GM12874 (cell line): ENCODE data around the gene CCDC57.

Experiments
- CTCF ChIP-seq: IDR thresholded peaks from 2 replicates; pipeline ENCODE4 v1.5.1; 2011; ENCODE audit warnings: low read depth, mild to moderate bottlenecking, control low read depth, low read length, moderate library complexity; ENCODE audit not compliant: insufficient read depth

CCDC57 gene

GRCh38 chr17:82152556-82153294 is 59.9 kb downstream of the CCDC57 start:
- no peak for TF ChIP-seq CTCF

GRCh38 chr17:82152114-82152513 is 60.5 kb downstream of the CCDC57 start:
- TF ChIP-seq CTCF, result no peak

- TF ChIP-seq CTCF, result no peak
These were observed 61.3 kb downstream of the CCDC57 start for GRCh38 chr17:82151106-82151957.

DNA sequence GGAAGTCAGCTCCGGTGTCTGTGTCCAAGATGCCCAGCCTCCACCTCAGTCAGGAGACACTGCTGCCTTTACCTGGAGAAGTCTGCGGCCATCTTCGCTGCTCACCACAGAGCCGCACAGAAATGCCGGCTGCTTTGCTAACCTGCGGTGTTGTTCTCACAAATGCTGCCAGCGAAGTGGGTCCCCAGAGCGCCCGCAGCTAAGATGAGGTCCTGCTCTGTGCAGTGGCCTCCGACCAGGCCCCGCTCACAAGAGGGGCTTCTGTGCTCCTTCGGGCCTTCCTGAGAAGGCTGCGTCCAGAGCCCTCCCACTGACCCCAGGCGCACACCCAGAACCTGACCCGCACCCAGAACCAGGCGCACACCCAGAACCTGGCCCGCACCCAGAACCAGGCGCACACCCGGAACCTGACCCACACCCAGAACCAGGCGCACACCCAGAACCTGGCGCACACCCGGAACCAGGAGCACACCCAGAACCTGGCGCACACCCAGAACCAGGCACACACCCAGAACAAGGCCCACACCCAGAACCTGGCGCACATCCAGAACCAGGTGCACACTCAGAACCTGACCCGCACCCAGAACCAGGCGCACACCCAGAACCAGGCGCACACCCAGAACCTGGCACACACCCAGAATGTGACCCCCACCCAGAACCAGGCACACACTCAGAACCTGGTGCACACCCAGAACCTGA is 63.1 kb downstream of the CCDC57 start:
- no peak for TF ChIP-seq CTCF

- TF ChIP-seq CTCF, result no peak
These were observed 63.6 kb downstream of the CCDC57 start for GRCh38 chr17:82148997-82149396.

DNA sequence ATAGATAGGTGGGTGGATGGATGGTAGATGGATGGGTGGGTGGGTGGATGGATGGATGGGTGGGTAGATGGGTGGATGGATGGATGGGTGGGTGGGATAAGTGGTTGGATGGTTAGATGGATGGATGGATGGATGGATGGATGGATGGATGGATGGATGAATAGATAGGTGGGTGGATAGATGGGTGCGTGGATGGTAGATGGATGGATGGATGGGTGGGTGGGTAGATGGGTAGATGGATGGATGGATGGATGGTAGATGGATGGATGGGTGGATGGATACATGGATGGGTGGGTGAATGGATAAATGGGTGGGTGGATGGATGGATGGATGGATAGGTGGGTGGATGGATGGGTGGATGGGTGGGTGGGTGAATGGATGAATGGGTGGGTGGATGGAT is 64.6 kb downstream of the CCDC57 start:
- TF ChIP-seq CTCF, result no peak
